Endothelial cell (in vitro differentiated cells): ENCODE data around the gene RAB22A. TPM values are rescaled to one million over a fixed set of nuclear protein-coding genes. Genes with fewer than 3 reads are reported as not detected.

Source experiments
- DNase-seq: peaks from one replicate; pipeline ENCODE4 v3.0.0; 2021; ENCODE audit warnings: low spot score
- H3K27ac Mint-ChIP-seq: one replicate; pipeline ENCODE4 v1.8.0; 2021; ENCODE audit warnings: mixed read lengths, inconsistent platforms; ENCODE audit not compliant: unreplicated experiment
- H3K27me3 Mint-ChIP-seq: one replicate; pipeline ENCODE4 v1.8.0; 2021; ENCODE audit warnings: mild to moderate bottlenecking, moderate library complexity, mixed read lengths, inconsistent platforms; ENCODE audit not compliant: unreplicated experiment
- H3K36me3 Mint-ChIP-seq: one replicate; pipeline ENCODE4 v1.8.0; 2021; ENCODE audit warnings: mild to moderate bottlenecking, low read depth, mixed read lengths, inconsistent platforms; ENCODE audit not compliant: unreplicated experiment
- H3K4me1 Mint-ChIP-seq: one replicate; pipeline ENCODE4 v1.8.0; 2021; ENCODE audit warnings: mild to moderate bottlenecking, mixed read lengths, inconsistent platforms; ENCODE audit not compliant: unreplicated experiment
- H3K4me3 Mint-ChIP-seq: one replicate; pipeline ENCODE4 v1.8.0; 2021; ENCODE audit warnings: mild to moderate bottlenecking, mixed read lengths, inconsistent platforms; ENCODE audit not compliant: unreplicated experiment
- H3K9me3 Mint-ChIP-seq: one replicate; pipeline ENCODE4 v1.8.0; 2021; ENCODE audit warnings: mixed read lengths, inconsistent platforms; ENCODE audit not compliant: unreplicated experiment
- total RNA-seq: library from RNA; stranded (reverse); fragmentation: NEBNext Ultra II Directional; extraction: Animal tissue kit (Norgen Biotek cat#: 25700); gene quantifications from one replicate; pipeline ENCODE4 v1.2.1, GENCODE V29; 2021; ENCODE audit not compliant: unreplicated experiment
- TF ChIP-seq, protein P1 (sequence below): fragments of 200-600 bp; sonication (generic); IDR thresholded peaks from one replicate; pipeline ENCODE4 v1.5.0; 2021; ENCODE audit warnings: antibody characterized with exemption; ENCODE audit not compliant: unreplicated experiment

The RAB22A gene
- total RNA-seq, 1 donor from 2014 or later: 14.2 TPM

DNA sequence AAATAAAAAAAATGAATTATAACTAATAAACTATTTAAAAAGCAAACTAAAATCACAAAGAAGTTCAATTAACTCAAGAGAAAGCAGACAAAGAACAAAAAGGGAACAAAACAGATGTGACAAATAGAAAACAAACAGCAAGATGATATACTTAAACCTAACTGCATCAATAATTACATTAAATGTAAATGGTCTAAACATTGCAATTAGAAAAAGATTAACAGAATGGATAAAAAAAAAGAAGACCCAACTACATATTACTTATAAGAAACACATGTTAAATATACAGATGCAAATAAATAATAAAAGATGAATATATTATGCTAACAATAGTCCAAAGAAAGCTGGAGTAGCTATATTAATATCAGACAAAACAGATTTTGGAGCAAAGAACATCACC lies 35.1 kb upstream of the RAB22A start:
- TF ChIP-seq, protein P1, sequence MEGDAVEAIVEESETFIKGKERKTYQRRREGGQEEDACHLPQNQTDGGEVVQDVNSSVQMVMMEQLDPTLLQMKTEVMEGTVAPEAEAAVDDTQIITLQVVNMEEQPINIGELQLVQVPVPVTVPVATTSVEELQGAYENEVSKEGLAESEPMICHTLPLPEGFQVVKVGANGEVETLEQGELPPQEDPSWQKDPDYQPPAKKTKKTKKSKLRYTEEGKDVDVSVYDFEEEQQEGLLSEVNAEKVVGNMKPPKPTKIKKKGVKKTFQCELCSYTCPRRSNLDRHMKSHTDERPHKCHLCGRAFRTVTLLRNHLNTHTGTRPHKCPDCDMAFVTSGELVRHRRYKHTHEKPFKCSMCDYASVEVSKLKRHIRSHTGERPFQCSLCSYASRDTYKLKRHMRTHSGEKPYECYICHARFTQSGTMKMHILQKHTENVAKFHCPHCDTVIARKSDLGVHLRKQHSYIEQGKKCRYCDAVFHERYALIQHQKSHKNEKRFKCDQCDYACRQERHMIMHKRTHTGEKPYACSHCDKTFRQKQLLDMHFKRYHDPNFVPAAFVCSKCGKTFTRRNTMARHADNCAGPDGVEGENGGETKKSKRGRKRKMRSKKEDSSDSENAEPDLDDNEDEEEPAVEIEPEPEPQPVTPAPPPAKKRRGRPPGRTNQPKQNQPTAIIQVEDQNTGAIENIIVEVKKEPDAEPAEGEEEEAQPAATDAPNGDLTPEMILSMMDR: no peak
- H3K36me3 Mint-ChIP-seq: peaks cover 20% of the 10 kb centered on the region
- H3K4me3 Mint-ChIP-seq: no peak overlapping the region
- peaks cover 9% of the 10 kb centered on the region for H3K4me1 Mint-ChIP-seq
- H3K27ac Mint-ChIP-seq: no peak overlapping the region
- H3K9me3 Mint-ChIP-seq: no peaks in the 10 kb centered on the region
- no peaks in the 10 kb centered on the region for H3K27me3 Mint-ChIP-seq
- no peak for DNase-seq

DNA sequence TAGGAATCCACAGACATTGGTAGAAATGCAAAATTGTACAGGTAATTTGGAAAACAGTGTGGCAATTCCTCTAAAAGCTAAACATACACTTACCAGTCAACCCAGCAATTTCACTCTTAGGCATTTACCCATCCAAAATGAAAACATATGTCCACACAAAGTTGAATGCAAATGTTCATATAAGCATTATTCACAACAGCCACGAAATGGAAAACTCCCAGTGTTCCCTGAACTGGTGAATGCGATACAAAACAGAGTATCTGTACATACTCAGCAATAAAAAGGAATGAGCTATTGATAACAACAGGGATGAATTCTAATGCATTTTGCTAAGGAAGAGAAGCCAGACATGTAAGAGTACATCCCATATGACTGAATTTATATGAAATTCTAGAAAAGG lies 32.4 kb upstream of the RAB22A start:
- Mint-ChIP-seq H3K27ac (no peak overlapping the region), H3K4me3 (no peak overlapping the region), H3K4me1 (peaks cover 3% of the 10 kb centered on the region), H3K9me3 (no peaks in the 10 kb centered on the region), H3K36me3 (peaks cover 17% of the 10 kb centered on the region), H3K27me3 (no peaks in the 10 kb centered on the region)
- DNase-seq: no peak
- TF ChIP-seq, protein P1: no peak

DNA sequence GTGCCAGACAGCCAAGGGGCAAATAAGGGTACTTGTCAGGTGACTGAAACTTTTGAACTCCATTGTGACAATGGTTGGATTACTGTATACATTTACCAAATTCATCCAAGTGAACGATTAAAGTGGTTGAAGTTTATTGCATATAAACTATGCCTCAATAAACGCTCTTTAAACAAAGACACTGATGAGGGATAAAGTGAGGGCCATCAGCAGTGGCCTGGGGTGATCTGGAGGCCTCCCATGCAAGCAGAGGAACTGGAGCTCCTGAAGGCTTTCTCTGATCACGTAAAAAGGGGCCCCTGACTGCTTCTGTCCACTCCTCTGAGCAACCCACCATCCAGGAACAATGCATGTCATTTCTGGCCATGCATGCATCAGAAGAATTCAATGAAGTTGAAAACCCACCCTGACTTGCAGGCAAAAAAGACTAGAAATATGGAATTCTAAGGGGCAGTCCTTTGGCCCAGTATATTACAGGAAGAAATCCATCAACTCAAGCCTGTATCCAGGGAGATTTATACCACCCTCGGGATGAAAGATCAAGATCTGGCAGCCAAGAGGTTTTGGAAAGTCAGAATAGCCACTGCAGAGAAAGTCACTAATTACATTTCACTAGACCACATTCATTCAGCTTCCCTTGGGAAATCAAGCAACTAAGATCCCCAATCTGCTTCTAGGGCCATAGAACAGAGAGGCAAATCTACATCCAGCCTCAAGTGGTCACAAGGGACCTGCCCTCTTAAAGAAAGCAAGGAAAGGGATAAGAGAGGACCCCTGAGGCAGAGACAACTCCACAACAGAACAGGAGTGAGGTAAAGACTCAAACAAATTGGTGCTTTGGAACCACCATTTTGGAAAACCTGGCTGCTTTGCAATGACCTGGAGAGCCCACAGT lies 31.7 kb upstream of the RAB22A start:
- Mint-ChIP-seq H3K27ac (no peak overlapping the region), H3K27me3 (no peaks in the 10 kb centered on the region), H3K4me3 (no peak overlapping the region), H3K4me1 (peaks cover 3% of the 10 kb centered on the region), H3K9me3 (no peaks in the 10 kb centered on the region), H3K36me3 (peaks cover 16% of the 10 kb centered on the region)
- TF ChIP-seq, protein P1: no peak
- DNase-seq: no peak

GRCh38 chr20:58286729-58287128 lies 22.8 kb upstream of the RAB22A start:
- Mint-ChIP-seq H3K4me3 (peak overlapping the region; percentile 19), H3K4me1 (peaks cover 21% of the 10 kb centered on the region), H3K27ac (no peak overlapping the region), H3K9me3 (no peaks in the 10 kb centered on the region), H3K27me3 (peaks cover 3% of the 10 kb centered on the region), H3K36me3 (peaks cover 32% of the 10 kb centered on the region)
- no peak for DNase-seq
- TF ChIP-seq, protein P1: no peak

- Mint-ChIP-seq H3K36me3 (peaks cover 32% of the 10 kb centered on the region), H3K4me1 (peaks cover 21% of the 10 kb centered on the region), H3K27ac (peak overlapping the region; percentile 54), H3K9me3 (no peaks in the 10 kb centered on the region), H3K27me3 (peaks cover 3% of the 10 kb centered on the region), H3K4me3 (no peak overlapping the region)
- TF ChIP-seq, protein P1: no peak
- no peak for DNase-seq
Measured at GRCh38 chr20:58287638-58288037, 21.9 kb upstream of the RAB22A start.
